Keratinocyte (primary cell): ENCODE measurements around the gene SLC23A1.

Experiments
- CTCF ChIP-seq, 3 experiments: IDR thresholded peaks in 1 of 3; conservative IDR thresholded peaks in 1 of 3; optimal IDR thresholded peaks in 1 of 3; 2 replicates in 2 of 3; 3 replicates in 1 of 3; pipeline versions ENCODE3 to v1.5.1; 2011; ENCODE audit warnings: low read length in 3 of 3, mild to moderate bottlenecking in 3 of 3, moderate library complexity in 2 of 3, control low read depth in 1 of 3, inconsistent platforms in 1 of 3; ENCODE audit not compliant: insufficient read depth in 2 of 3; ENCODE audit errors: extremely low read depth in 1 of 3
- EZH2 ChIP-seq: IDR thresholded peaks from one replicate; pipeline ENCODE4 v1.6.1; 2012; ENCODE audit warnings: inconsistent platforms, mild to moderate bottlenecking, low read length, moderate library complexity

- TF ChIP-seq EZH2 (no peak), CTCF (optimal IDR thresholded peaks at IDR 0.05 in 1 of 3, IDR thresholded peaks at IDR 0.05 in 1 of 3, conservative IDR thresholded peaks at IDR 0.05 in 1 of 3; ENCODE audit: extremely low read depth in 1 of 3, insufficient read depth in 2 of 3, low read length in 3 of 3) (peak in 1 of 3 experiments; percentile 23)
These were observed 2.3 kb upstream of the SLC23A1 start for GRCh38 chr5:139385061-139386049.
